ENCODE measurements around the gene RASGRP2.
"Not testable (repeated sequence)": the region's sequence is repeated elsewhere in the genome, so short reads cannot be mapped to it uniquely, and the experiment has no call there.

Gene RASGRP2

GRCh38 chr11:64710418-64711137 lies 33.4 kb downstream of the RASGRP2 start:
- Histone ChIP-seq H4K20me1 (ENCODE audit: insufficient read depth, low read length) (no peaks in the 10 kb centered on the region), H3K36me3 (ENCODE audit: insufficient read depth, low read length) (no peaks in the 10 kb centered on the region), H2AFZ (ENCODE audit: low read length) (no peak overlapping the region), H3K4me1 (ENCODE audit: insufficient read depth, low read length, severe bottlenecking) (no peaks in the 10 kb centered on the region), H3K4me3 (ENCODE audit: low read depth, low read length, poor library complexity, severe bottlenecking) (no peak overlapping the region), H3K79me2 (ENCODE audit: insufficient read depth, low read length) (no peaks in the 10 kb centered on the region), H3K9me2 (ENCODE audit: low read depth, low read length) (no peaks in the 10 kb centered on the region), H3K27ac (ENCODE audit: low read depth, low read length, poor library complexity, severe bottlenecking) (no peak overlapping the region), H3K4me2 (ENCODE audit: low read length) (no peak overlapping the region), H3K27me3 (ENCODE audit: insufficient read depth, low read length) (peaks cover 5% of the 10 kb centered on the region; the same call in 1 of the 2 replicates), H3K9me3 (ENCODE audit: low read length) (no peaks in the 10 kb centered on the region), H3K9ac (ENCODE audit: low read length) (no peak overlapping the region), H3F3A (ENCODE audit: insufficient read depth, low read length) (no peaks in the 10 kb centered on the region)
- no peak for TF ChIP-seq EZH2 (IDR thresholded peaks at IDR 0.05; ENCODE audit: borderline replicate concordance, low read length)
- TF ChIP-seq, protein P1, sequence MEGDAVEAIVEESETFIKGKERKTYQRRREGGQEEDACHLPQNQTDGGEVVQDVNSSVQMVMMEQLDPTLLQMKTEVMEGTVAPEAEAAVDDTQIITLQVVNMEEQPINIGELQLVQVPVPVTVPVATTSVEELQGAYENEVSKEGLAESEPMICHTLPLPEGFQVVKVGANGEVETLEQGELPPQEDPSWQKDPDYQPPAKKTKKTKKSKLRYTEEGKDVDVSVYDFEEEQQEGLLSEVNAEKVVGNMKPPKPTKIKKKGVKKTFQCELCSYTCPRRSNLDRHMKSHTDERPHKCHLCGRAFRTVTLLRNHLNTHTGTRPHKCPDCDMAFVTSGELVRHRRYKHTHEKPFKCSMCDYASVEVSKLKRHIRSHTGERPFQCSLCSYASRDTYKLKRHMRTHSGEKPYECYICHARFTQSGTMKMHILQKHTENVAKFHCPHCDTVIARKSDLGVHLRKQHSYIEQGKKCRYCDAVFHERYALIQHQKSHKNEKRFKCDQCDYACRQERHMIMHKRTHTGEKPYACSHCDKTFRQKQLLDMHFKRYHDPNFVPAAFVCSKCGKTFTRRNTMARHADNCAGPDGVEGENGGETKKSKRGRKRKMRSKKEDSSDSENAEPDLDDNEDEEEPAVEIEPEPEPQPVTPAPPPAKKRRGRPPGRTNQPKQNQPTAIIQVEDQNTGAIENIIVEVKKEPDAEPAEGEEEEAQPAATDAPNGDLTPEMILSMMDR (IDR thresholded peaks at IDR 0.05; ENCODE audit: low read length) = no peak

GRCh38 chr11:64705501-64705900 lies 38.4 kb downstream of the RASGRP2 start:
- no peak overlapping the region for H3K4me3 ChIP-seq (ENCODE audit: low read depth, low read length, poor library complexity, severe bottlenecking)

DNA sequence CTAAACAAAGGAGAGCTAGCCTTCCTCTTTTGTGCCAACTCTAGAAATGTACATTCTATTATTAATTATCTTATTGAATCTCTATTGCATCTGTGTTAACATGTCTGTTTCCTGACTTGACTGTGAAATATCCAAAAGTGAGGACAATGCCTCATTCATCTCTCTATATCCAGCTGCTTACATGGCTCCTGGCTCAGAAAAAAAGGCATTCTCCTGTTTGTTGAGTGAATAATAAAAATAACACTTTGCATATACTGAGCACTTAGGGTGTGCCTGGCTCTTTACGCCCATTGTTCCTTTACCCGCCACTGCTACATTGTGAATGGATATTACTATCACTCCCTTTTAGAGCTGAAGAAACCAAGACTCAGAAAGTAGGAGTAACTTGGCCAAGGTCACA lies 40.9 kb downstream of the RASGRP2 start:
- no peak overlapping the region for H2AFZ ChIP-seq (ENCODE audit: low read length)
- no peaks in the 10 kb centered on the region for H3K4me1 ChIP-seq (ENCODE audit: insufficient read depth, low read length, severe bottlenecking)
- TF ChIP-seq, protein P1 (IDR thresholded peaks at IDR 0.05; ENCODE audit: low read length) = no peak
- no peak overlapping the region for H3K4me2 ChIP-seq (ENCODE audit: low read length)
- no peaks in the 10 kb centered on the region for H3K9me2 ChIP-seq (ENCODE audit: low read depth, low read length)
- no peaks in the 10 kb centered on the region for H3K9me3 ChIP-seq (ENCODE audit: low read length)
- no peaks in the 10 kb centered on the region for H4K20me1 ChIP-seq (ENCODE audit: insufficient read depth, low read length)
- no peaks in the 10 kb centered on the region for H3K36me3 ChIP-seq (ENCODE audit: insufficient read depth, low read length)
- peaks cover 6% of the 10 kb centered on the region for H3K27me3 ChIP-seq (ENCODE audit: insufficient read depth, low read length)
- no peak overlapping the region for H3K27ac ChIP-seq (ENCODE audit: low read depth, low read length, poor library complexity, severe bottlenecking)
- no peak overlapping the region for H3K9ac ChIP-seq (ENCODE audit: low read length)
- H3F3A ChIP-seq (ENCODE audit: insufficient read depth, low read length) = no peaks in the 10 kb centered on the region
- H3K4me3 ChIP-seq (ENCODE audit: low read depth, low read length, poor library complexity, severe bottlenecking) = no peak overlapping the region
- H3K79me2 ChIP-seq (ENCODE audit: insufficient read depth, low read length) = no peaks in the 10 kb centered on the region

More at GRCh38 chr11:64705501-64705900, 38.4 kb downstream of the RASGRP2 start:
- TF ChIP-seq EZH2 (IDR thresholded peaks at IDR 0.05; ENCODE audit: borderline replicate concordance, low read length) = no peak
- TF ChIP-seq, protein P1 (IDR thresholded peaks at IDR 0.05; ENCODE audit: low read length) = no peak
- Histone ChIP-seq H3K9ac (ENCODE audit: low read length) (no peak overlapping the region), H3K9me2 (ENCODE audit: low read depth, low read length) (no peaks in the 10 kb centered on the region), H3K4me2 (ENCODE audit: low read length) (no peak overlapping the region), H3K27ac (ENCODE audit: low read depth, low read length, poor library complexity, severe bottlenecking) (no peak overlapping the region), H3K4me1 (ENCODE audit: insufficient read depth, low read length, severe bottlenecking) (no peaks in the 10 kb centered on the region), H3K27me3 (ENCODE audit: insufficient read depth, low read length) (peaks cover under 1% of the 10 kb centered on the region; the same call in 1 of the 2 replicates), H2AFZ (ENCODE audit: low read length) (no peak overlapping the region), H4K20me1 (ENCODE audit: insufficient read depth, low read length) (no peaks in the 10 kb centered on the region), H3K36me3 (ENCODE audit: insufficient read depth, low read length) (no peaks in the 10 kb centered on the region), H3F3A (ENCODE audit: insufficient read depth, low read length) (no peaks in the 10 kb centered on the region), H3K79me2 (ENCODE audit: insufficient read depth, low read length) (no peaks in the 10 kb centered on the region), H3K9me3 (ENCODE audit: low read length) (no peaks in the 10 kb centered on the region)

DNA sequence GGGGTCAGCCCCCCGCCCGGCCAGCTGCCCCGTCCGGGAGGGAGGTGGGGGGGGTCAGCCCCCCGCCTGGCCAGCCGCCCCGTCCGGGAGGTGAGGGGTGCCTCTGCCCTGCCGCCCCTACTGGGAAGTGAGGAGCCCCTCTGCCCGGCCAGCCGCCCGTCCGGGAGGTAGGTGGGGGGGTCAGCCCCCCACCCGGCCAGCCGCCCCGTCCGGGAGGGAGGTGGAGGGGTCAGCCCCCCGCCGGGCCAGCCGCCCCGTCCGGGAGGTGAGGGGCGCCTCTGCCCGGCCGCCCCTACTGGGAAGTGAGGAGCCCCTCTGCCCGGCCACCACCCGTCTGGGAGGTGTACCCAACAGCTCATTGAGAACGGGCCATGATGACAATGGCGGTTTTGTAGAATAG lies 42.0 kb downstream of the RASGRP2 start:
- H3K79me2 ChIP-seq (ENCODE audit: insufficient read depth, low read length); H3K4me1 ChIP-seq (ENCODE audit: insufficient read depth, low read length, severe bottlenecking); H2AFZ ChIP-seq (ENCODE audit: low read length); H3K27ac ChIP-seq (ENCODE audit: low read depth, low read length, poor library complexity, severe bottlenecking); H3K4me2 ChIP-seq (ENCODE audit: low read length); H3F3A ChIP-seq (ENCODE audit: insufficient read depth, low read length); H3K9ac ChIP-seq (ENCODE audit: low read length); H4K20me1 ChIP-seq (ENCODE audit: insufficient read depth, low read length); H3K36me3 ChIP-seq (ENCODE audit: insufficient read depth, low read length); H3K9me3 ChIP-seq (ENCODE audit: low read length); H3K27me3 ChIP-seq (ENCODE audit: insufficient read depth, low read length); H3K4me3 ChIP-seq (ENCODE audit: low read depth, low read length, poor library complexity, severe bottlenecking); H3K9me2 ChIP-seq (ENCODE audit: low read depth, low read length): not testable (repeated sequence)

All from OCI-LY1 (cell line).